Suppressor macrophage treated with lipopolysaccharide for 1 hour (primary cell): ENCODE results near the gene RAD23A.
A peak's percentile ranks its signal among the peaks of the same experiment; 100 is the strongest.
"Not testable (repeated sequence)": the region's sequence is repeated elsewhere in the genome, so short reads cannot be mapped to it uniquely, and the experiment has no call there.

Experiments
- DNase-seq, 3 donors: peaks; one replicate each; pipeline ENCODE4 v3.0.0-alpha.2; 2020 to 2022

Gene RAD23A

GRCh38 chr19:12945479-12946091 lies at the start of gene RAD23A:
TSS of gene RAD23A (plus strand) at chr19:12945862. CDS start at chr19:12945949, 87 bp downstream.
- DNase-seq, result peak; percentile 100

GRCh38 chr19:12896460-12896859 lies 49.2 kb upstream of the RAD23A start:
- no peak for DNase-seq

GRCh38 chr19:12899891-12900518 lies 45.7 kb upstream of the RAD23A start:
- DNase-seq, result no peak

GRCh38 chr19:12907166-12907565 lies 38.5 kb upstream of the RAD23A start:
- DNase-seq, result no peak

- no peak for DNase-seq
These were observed 33.1 kb upstream of the RAD23A start for GRCh38 chr19:12912571-12912970.

- no peak for DNase-seq
These were observed 32.6 kb upstream of the RAD23A start for GRCh38 chr19:12913011-12913561.

GRCh38 chr19:12913851-12914690 lies 31.6 kb upstream of the RAD23A start:
- DNase-seq, result peak; percentile 35 to 49 (median 48)

- not testable (repeated sequence) for DNase-seq
These were observed 29.8 kb upstream of the RAD23A start for GRCh38 chr19:12915860-12916259.

- no peak for DNase-seq
These were observed 27.4 kb upstream of the RAD23A start for GRCh38 chr19:12918253-12918652.

GRCh38 chr19:12921047-12921446 lies 24.6 kb upstream of the RAD23A start:
- no peak for DNase-seq

- DNase-seq, result no peak
These were observed 22.7 kb upstream of the RAD23A start for GRCh38 chr19:12922959-12923358.

GRCh38 chr19:12924621-12925310 lies 20.9 kb upstream of the RAD23A start:
- no peak for DNase-seq

- DNase-seq, result no peak
These were observed 15.5 kb upstream of the RAD23A start for GRCh38 chr19:12930002-12930645.

- DNase-seq, result no peak
These were observed 13.0 kb upstream of the RAD23A start for GRCh38 chr19:12932392-12933286.

GRCh38 chr19:12933287-12934072 lies 12.2 kb upstream of the RAD23A start, which contains the start of gene FARSA:
TSS of gene FARSA (minus strand) at chr19:12933711. CDS start at chr19:12933696, 15 bp downstream.
- DNase-seq, result peak; percentile 94 to 96 (median 96)

- DNase-seq, result no peak
These were observed 10.6 kb upstream of the RAD23A start for GRCh38 chr19:12935071-12935470.

- DNase-seq, result no peak
These were observed 9.1 kb upstream of the RAD23A start for GRCh38 chr19:12936582-12936981.

GRCh38 chr19:12937093-12937926 lies 8.4 kb upstream of the RAD23A start:
- DNase-seq, result peak; percentile 78 to 87 (median 82)
